Measurements from ENCODE around the gene RNF10. TPM values are rescaled to one million over a fixed set of nuclear protein-coding genes. Genes with fewer than 3 reads are reported as not detected.

Gene RNF10
- total and polyA plus RNA-seq, 9 of the 15 experiments (the other 6 are each of a cell fraction or from before 2014, with no cell fraction given) = 43.0 to 139 (median 80.1) TPM

- peak; percentile 13 to 43 for TF ChIP-seq E2F6 (IDR thresholded peaks at IDR 0.05; ENCODE audit: borderline replicate concordance in 1 of 2, extremely low read depth in 1 of 2, insufficient read depth in 1 of 2, insufficient read length in 1 of 2, low read depth in 1 of 2, low read length in 1 of 2, poor library complexity in 1 of 2, severe bottlenecking in 1 of 2)
- TF ChIP-seq BCLAF1 (IDR thresholded peaks at IDR 0.05; ENCODE audit: borderline replicate concordance in 1 of 2, control insufficient read depth in 1 of 2, low read depth in 2 of 2, low read length in 1 of 2) = no peak
- peak; percentile 92 for TF ChIP-seq ETS1 (conservative IDR thresholded peaks at IDR 0.05; ENCODE audit: control insufficient read depth, low read depth, low read length)
- peak; percentile 96 for TF ChIP-seq TAF1 (IDR thresholded peaks at IDR 0.05; ENCODE audit: control insufficient read depth, extremely low read depth, insufficient read depth, low read length, severe bottlenecking)
- peak; percentile 93 for TF ChIP-seq BMI1 (IDR thresholded peaks at IDR 0.05; ENCODE audit: low read length)
- TF ChIP-seq L3MBTL2 (IDR thresholded peaks at IDR 0.05) = peak; percentile 16; the same call in 1 of the 2 replicates
- no peak for TF ChIP-seq HNRNPUL1 (IDR thresholded peaks at IDR 0.05; ENCODE audit: low read length)
- peak; percentile 82 for TF ChIP-seq ZNF143 (CRISPR knock-in tag; IDR thresholded peaks at IDR 0.05)
- no peak for TF ChIP-seq ZBTB49 (CRISPR knock-in tag; IDR thresholded peaks at IDR 0.05; ENCODE audit: borderline replicate concordance)
- TF ChIP-seq BHLHE40 (IDR thresholded peaks at IDR 0.05; ENCODE audit: low read length) = 0 out of 2 replicates have a peak, but pooled peaks have one; percentile 6
- TF ChIP-seq FOXP1 (CRISPR knock-in tag; IDR thresholded peaks at IDR 0.05) = peak; percentile 39; the same call in 1 of the 2 replicates
- peak; percentile 100 for TF ChIP-seq POLR2G (IDR thresholded peaks at IDR 0.05; ENCODE audit: low read depth, low read length)
- TF ChIP-seq ZNF121 (CRISPR knock-in tag; conservative IDR thresholded peaks at IDR 0.05) = no peak
- peak; percentile 73 for TF ChIP-seq EP400 (IDR thresholded peaks at IDR 0.05)
- no peak for TF ChIP-seq RUNX1 (IDR thresholded peaks at IDR 0.05; ENCODE audit: low read depth)
- TF ChIP-seq MYNN (IDR thresholded peaks at IDR 0.05) = no peak
- TF ChIP-seq MYNN (CRISPR knock-in tag; IDR thresholded peaks at IDR 0.05) = no peak
These were observed 38.3 kb upstream of the RNF10 start, which contains the start of gene DYNLL1 (continued) for GRCh38 chr12:120495731-120496412.

Measured in K562 (cell line).